SH-SY5Y (cell line): ENCODE measurements around the gene TNRC18.

ENCODE experiments used
- GATA2 ChIP-seq: IDR thresholded peaks from 2 replicates; pipeline ENCODE4 v1.6.1; 2011; ENCODE audit warnings: mild to moderate bottlenecking, low read depth, low read length
- GATA3 ChIP-seq: IDR thresholded peaks from 2 replicates; pipeline ENCODE4 v1.6.1; 2011; ENCODE audit warnings: low read depth, mild to moderate bottlenecking, low read length, moderate library complexity

- TF ChIP-seq GATA3 (no peak), GATA2 (no peak)
Observed at GRCh38 chr7:5470167-5470532, 46.5 kb upstream of the TNRC18 start.
